GM19452 (cell line): Measurements from ENCODE around the gene TM9SF3.

ENCODE experiments used
- ATAC-seq: cut with Tn5 transposase; IDR thresholded peaks from one replicate; pipeline ENCODE4 v1.9.1; 2021; ENCODE audit not compliant: unreplicated experiment

Gene TM9SF3

DNA sequence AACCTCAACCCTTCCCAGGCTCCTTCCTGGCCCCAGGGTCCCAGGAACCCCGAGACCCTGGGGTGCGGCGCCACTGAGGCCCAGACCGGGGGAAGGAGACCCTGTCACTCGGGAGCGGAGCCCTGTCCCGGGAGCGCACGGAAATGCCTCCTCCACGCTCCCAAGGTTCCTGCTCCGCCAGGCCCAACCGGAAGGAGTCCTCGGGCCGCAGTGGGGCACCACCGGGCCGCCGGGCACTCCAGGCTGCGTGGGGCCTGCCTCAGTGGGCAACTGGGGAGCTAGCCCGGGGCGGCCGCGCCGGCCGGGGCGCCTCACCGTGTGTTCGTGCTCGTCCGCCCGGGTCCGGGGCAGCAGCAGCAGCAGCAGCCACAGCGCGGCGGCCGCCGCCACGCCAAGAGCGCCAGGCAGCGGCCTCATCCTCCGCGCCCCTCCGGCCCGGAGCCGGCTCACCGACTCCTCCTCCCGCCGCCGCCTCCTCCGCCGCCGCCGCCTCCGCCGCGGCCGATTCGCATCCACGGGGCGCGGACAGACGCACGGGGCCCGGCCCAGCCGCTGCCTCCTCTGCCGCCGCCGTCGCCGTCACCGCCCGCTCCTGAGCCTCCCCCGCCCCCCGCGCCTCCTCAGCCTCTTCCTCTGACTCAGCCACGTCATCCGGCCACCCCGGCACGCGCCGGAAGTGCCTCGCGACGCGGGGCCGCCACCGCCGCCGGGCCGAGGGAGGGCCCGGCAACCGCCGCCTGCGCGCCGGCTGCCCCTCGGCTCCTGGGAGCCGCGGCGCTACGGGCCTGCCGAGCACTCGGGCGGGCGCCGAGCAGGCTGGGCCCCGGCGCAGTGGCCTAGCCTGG lies at the start of gene TM9SF3:
TM9SF3 (minus strand) TSS at position 594 of the 845 bp plus-strand sequence; CDS start at position 417, 177 bp downstream.
- peak; percentile 74 for ATAC-seq

DNA sequence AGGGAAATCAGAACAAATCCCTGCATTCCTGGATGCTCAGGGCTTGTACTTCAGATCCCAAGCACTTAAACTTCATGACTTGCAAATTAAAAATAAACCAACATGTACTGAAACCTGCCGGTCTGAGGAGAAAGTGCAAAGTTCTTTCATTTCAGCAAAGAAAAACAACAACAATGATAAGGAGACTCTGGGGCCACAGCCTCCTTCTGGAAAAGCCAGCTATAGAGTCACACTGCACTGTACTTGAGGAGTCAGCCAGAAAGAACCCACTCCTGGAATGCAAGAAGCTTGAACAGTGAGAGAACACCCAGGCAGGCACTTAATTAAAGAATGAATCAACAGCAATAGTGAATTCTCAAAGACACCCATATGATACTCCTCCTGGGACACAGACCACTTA lies 49.7 kb upstream of the TM9SF3 start:
- ATAC-seq, result no peak

DNA sequence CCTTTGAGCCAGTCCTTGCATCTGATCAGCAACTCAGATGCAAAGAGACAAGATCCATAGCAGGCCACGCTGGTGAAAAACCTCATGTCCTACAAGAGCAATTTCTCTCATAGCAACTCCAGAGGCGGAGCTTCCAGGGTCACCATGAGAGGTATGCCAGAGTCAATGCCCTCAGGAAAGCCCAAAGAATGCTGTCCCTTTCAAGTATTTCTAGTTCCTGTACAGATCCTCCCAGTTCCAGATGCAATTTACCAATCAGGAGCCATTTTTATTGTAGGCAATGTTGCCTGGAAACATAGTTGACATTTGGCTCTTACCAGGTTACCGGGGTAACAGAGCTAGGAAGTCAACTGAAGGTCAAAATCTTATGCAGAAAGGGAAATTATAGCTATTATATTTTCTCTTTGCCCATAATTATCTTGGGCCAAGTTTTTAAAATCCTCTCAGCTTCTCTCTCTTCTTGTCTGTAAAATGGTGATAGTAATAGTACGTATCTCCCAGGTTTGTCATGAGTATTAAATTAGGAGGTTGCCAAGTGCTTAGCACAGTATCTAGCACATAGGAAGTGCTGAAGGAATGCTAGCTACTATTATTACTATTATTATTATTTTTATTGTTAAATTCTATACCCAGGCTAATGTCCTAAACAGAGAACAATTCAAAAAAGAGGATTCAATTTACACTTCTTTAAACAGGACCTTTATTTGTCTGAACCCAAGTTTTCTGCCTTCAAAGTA lies 46.3 kb upstream of the TM9SF3 start:
- no peak for ATAC-seq

DNA sequence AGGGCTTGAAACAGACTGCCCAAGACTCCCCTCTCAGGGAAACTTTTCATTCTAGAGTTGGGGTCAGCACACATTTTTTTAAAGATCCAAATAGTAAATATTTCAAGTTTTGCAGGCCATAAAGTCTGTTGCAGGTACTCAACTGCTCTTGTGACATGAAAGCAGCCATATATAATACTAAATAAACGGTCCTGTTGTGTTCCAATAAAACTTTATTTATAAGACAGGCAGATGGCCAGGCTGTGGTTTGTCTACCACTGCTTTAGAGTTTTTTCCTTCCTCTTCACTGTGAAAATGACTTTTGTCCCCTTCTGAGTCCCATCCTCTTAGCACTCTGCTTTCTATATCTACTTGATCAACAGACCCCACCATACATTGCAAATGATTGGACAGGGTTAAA lies 40.5 kb upstream of the TM9SF3 start:
- ATAC-seq, result no peak

DNA sequence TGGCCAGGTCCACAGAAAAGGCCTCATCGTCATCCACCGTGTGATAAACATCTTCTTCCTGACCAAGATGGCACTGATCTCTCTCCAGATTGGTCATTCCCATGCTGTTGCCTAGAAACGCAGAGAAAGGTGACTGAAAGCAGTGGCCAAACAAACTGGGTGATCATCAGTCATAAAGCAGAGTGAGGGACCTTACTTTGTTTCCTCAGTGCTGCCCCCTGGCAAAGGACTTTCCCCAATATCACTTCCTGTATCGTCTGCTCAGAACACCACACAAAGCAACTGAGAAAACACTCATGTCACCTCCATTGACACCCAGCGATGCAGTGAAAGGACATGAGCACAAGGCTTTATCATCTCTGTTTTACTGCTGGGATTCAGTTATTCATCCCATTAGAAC lies 40.0 kb upstream of the TM9SF3 start:
- no peak for ATAC-seq

DNA sequence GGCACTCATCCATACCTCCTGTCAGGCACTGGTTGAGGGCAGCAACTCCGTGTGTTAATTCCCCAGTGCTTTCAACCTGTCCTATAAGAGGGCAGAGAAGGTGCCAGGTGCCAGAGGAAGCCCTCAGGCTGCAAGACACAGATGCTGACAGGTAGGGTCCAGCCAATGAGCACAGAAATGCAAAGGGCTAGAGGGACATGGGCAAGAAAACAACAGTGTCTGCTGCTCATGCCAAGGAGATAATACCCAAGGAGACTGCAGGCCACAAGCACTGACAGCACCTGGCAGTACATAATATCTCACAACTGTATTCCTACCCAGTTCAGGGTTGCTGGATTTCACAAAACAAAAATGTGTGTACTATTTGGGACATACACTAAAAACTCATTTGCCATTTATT lies 38.4 kb upstream of the TM9SF3 start:
- no peak for ATAC-seq

DNA sequence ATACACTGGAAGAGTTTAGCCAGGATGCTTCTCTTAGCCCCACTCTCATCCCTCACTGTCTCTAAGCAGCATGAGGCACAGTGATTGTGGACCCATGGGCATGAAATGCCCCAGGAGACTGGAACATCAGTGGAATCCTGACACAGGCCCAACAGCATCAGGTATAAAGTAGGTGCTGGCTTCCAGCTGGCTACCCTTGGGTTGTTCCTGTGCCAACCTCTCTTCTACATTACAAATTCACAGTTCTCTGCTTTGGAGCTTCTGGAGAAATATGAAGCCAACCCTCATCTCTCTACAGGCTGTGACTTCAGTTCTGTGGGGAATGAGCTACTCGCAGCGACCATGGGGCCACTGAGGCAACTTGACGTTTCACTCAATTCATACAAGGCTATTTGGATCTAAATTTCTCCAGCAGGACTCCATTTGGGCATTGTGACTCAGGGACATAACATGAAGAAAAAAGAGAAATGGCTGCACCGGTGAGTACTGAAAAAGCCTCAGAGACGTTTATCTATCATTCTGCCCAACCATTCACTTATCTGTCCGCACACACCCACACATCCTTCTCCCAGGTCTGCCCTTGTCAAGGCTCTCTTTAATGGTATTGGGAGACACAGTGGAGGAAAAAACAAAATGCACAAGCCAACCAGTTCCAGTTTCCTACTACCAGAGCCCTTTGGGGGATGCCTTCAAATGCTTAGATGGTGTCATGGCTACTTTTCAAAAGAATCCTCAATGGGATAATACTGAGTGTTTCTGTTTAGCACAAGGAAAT lies 35.4 kb upstream of the TM9SF3 start:
- ATAC-seq, result no peak

DNA sequence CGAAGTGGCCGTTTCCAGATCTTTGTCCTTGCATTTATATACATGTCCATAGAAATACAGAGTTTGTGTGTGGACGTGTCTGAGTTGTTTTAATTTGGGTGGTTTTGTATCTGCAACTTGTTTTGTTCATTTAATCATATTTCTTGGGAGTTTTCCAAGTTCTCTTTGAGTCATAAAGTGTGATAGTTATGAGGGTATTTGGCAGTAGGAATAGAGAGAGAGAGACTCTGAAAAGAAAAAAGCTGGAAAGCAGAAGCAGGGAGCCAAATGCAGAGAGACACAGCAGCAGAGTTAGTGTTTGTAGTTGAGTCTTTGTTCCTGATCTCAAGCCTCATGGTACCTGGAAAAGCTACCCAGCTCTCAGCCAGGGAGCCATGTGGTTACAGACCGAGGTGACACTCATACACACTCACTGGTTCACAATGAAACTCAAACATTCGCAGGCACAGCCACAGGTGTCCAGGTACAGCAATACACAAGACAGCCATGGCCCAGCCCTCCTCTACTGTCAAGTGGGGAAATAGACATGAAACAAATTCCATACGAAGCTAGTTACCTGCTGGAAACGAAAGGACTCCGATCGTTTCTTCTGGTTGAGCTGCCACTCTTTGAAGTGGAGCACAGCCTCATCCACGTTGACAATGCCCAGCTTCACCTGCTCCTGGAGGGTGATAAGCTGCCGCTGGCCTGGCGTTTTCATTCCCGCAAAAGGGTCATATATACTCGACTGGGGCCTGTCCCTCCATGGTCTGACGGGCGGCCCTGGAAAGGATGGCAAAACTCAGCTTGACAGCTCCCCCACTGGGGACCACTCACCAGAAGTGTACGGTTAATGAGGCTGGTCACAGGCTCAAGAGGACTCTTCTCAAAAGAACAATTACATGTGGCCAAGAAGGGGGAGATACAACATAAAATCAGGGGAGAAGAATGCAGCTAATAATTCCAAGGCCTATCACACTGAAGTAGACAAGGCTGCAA lies 33.3 kb upstream of the TM9SF3 start:
- no peak for ATAC-seq

DNA sequence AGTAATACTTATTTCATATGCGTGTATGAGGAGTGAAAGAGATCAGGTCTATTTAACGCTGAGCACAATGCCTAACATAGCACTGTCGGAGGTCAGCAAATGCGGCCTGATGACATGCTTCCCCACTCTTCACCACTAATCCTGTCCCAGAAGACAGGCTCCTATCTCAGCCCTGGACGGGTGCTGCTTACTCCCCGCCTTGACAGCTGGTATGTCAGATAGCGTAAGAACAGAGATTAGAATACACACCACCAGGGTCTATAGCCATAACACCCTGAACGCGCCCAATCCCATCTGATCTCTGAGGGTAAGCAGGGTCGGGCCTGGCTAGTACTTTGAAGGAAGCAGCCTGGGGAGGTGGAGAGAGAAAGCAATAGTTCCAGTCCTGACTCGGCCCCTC lies 32.3 kb upstream of the TM9SF3 start:
- ATAC-seq, result no peak

DNA sequence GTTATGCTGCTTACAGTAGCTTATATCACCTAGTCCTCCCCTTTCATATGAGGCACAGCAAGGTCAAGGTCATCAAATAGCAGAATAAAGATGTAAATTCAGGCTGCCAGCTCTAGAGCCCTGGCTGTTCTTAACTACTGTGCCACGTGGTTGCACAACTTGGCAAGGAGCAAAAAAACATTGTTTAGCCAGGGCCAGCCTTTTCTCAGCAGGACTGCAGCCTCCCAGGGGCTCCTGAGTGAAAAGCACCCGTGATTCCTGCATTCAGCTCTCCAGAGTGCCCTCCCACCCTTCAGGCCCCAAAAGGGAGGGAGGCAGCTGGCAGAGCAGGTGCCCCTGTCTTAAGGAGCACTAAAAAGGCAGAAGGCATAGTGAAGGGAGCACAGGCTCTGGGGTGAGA lies 31.8 kb upstream of the TM9SF3 start:
- no peak for ATAC-seq

DNA sequence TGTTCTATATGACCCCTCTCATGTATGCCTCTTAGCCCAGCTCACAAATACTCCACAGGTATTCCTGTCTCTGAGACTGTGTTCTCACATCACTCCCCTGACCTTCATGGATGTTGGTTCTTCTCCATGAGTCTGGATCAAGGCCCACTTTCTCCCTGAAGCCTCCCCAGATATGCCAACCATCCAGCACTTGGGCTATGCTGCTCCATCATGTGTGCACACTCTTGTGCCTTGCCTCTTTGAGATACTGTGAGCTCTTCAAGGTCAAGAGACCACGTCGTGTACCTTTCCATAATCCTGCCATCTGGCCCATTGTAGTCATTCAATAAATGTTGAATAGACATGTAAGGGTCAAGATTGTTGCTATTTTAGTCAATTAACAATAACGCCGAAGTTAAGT lies 30.1 kb upstream of the TM9SF3 start:
- ATAC-seq, result no peak

DNA sequence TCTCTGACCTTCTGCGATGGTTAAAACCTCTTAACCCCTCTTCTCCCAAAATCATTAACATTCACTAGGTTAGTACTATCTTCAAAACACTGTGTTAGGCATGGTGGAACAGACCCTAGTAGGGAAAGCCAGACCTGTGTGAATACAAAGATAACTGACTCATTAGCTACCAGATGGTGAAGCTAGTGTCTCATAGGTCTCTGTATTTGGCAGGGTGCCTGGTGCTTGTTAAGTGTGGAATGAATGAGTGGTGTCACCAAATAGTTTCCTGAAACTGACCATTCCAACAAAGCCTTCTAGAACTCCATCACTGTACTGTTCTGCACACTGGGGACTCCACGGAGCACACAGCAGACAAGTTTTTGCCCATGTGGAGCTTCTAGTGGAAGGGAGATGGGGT lies 27.7 kb upstream of the TM9SF3 start:
- no peak for ATAC-seq

DNA sequence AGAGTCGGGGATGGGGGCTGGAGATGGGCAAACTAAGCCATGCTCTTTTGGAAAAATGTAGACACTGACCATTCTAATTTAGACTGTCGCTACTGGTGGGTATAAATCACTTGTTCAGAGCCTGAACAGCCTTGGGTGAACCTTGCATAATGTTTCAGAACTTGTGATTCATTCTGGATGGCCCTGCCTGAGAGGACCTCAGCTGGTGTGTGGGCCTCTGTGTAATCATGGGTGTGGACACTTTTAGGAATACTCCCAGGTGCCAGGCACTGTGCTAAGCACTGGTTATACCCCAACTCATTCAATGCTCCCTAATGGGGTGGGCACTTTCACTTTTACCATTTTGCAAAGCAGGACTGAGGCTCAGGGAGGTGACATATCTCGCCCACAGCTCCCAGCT lies 26.8 kb upstream of the TM9SF3 start:
- no peak for ATAC-seq

DNA sequence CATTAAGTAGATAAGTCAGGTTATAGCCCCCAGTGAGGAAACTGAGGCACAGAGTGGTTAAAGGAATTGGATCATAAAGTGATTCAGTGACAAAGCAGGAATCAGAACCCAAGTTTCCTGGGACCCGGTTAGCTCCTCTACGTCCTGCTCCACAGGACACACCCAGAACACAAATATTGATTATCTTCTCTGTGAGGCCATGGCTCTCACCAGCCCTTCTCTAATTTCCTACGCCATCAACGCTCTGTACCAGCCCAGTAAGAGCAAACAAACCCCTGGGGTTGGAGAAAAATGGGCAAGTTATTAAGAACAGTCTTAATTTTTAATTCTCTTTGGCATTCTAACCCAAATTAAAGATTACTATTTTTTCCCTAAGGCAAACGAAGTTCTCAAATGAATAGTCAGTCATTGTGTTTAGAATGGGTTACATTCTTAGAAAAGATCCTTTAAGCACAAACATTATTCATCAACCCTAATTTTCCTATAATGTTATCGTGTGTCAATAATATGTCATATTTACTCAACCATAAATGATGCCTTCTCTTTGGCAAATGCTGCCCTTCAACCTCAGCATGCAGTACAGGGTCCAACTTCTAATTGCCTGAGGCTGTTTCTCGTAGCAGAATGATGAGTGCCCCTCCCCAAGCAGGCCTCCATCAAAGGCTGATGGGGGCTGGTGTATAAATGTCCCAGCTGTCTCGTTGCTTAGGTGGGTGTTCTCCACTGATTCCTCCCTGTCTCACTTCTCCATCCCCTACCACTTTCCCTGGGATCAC lies 25.4 kb upstream of the TM9SF3 start:
- no peak for ATAC-seq

DNA sequence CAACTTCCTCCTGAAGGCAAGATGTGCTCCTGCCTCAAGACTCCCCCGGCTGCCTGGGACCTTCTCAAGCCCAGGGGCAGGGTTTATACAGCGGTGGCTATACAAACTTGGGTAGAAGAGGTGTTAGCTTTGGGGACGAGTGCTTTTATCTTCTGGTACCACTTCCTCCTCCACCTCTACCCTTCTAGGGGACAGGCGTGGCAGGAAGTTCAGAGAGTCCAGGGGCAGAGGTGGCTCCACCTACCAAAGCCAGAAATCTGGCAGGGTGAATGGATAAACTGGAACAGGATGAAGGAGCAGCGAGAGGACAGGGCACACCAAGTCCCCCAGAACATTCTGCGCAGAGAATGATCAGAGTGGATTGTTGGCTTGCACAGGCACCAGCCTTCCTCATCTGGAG lies 24.0 kb upstream of the TM9SF3 start:
- ATAC-seq, result no peak

DNA sequence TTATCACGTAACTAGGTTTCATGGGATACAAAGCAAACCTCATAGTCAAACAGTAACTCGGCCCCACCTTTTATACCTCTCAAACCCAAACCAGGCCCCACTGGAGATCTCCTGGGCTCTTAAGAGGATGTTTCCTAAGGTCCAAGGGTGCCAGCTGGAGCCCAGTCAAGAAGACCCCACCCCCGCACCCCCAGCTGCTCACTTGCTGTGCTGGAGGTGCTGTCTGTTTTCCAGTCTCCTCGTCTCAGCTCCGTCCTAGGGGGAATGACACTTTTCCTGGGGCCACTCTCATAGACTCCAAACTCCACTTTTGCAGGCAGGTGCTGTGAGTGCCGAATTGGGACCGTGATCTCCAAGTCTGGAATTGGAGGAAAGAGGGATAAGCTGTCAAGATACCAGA lies 22.7 kb upstream of the TM9SF3 start:
- no peak for ATAC-seq

DNA sequence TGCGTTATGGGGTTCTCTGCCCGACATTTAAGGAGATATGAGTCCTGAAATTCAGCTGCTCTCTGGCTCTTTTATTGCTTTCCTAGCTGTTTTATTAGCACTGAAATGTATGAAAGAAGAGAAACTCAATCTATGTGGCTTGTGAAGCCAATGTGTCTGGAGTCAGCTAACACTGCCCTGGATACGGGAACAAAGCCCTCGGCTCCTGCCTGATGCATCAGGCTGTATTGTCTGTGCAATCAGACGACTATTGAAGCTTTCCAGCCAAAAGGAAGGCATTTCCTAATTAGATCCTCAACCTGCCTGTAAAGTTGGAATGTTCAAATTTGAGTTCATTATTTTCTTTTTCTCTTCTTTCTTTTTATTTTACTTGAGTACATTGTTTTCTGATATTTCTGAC lies 22.0 kb upstream of the TM9SF3 start:
- no peak for ATAC-seq

DNA sequence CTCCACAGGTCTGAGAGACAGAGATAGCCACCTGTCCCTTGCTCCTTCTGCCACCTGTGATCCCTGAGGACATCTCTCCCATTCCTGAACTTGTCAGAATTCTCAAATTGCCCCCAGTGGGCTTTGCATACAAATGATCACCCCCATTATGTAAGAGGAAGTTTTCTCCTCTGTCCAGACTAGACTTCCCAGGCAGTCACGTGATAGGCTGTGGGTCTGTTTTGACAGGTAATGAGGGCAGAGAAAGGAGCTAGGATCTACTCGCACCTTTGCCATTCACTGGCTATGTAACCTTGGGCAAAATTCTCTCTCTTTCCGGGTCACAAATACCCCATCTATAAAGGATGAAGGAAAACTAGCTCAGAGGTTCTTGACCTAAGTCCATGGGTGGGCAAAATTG lies 21.4 kb upstream of the TM9SF3 start:
- ATAC-seq, result no peak

DNA sequence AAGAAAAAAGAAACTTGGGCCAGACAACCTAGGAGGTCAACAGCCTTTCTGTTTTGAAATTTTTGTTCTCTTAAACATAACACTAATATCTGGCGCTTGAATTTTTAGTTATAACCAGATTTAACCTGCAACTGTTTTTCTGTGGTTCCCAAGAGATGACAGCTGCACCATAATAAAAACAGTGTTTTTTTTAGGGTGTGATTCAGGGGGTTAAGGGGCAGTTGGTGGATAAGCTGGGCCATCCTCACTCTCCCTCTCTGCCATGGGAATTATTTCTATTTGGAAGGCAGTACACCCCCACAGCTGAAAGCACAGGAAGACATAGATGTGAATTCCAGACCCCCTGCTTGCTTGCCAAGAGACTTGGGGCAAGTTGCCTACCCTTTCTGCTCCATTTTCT lies 20.1 kb upstream of the TM9SF3 start:
- ATAC-seq, result no peak

DNA sequence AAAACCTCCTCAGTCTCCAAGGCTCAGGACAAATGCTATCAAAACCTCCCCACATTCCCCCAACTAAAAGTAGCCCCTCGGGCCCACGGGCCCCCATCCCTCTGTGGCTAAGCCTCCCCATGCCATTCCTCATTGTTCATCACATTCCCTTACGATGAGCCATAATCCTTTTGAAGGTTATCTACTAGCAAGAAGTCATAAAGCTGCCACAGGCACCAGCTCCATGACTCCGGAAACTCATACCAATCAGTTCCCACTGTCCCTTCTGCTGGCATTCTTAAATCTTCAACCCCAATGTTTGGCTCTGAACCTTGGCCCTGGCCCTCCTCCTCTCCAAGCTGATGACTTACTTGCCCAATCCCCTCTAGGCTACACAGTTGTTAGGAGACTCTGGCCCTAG lies 19.4 kb upstream of the TM9SF3 start:
- ATAC-seq, result no peak
